Activated CD8-positive, alpha-beta memory T cell treated with anti-CD3 and anti-CD28 coated beads for 48 hours (primary cell): ENCODE measurements around the gene VRK3.
"Not testable (repeated sequence)": the region's sequence is repeated elsewhere in the genome, so short reads cannot be mapped to it uniquely, and the experiment has no call there.

Source experiments
- DNase-seq, 3 experiments: peaks; one replicate each; pipeline ENCODE4 v3.0.0-alpha.2; 2020; ENCODE audit warnings: low read depth in 2 of 3, low spot score in 2 of 3

Gene VRK3

DNA sequence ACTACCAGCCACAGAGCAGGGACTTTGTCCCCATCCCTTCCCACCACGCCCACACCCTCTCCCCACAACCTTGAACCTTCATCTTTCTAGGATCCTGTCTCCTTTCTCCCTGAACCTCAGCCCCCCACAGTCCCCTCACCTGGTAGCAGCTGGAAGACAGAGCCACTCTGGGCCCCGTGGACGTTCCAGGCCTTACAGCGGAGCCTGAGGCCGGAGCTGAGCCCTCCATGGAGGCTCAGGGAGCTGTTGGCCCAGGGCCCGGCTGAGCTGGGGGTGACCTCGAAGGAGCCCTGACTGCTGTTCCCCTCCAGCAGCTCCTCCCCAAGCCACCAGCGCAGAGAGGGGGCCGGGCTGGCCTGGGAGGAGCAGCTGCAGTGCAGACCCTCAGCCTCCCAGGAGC is 67.0 kb downstream of the VRK3 start:
- not testable (repeated sequence) for DNase-seq

DNA sequence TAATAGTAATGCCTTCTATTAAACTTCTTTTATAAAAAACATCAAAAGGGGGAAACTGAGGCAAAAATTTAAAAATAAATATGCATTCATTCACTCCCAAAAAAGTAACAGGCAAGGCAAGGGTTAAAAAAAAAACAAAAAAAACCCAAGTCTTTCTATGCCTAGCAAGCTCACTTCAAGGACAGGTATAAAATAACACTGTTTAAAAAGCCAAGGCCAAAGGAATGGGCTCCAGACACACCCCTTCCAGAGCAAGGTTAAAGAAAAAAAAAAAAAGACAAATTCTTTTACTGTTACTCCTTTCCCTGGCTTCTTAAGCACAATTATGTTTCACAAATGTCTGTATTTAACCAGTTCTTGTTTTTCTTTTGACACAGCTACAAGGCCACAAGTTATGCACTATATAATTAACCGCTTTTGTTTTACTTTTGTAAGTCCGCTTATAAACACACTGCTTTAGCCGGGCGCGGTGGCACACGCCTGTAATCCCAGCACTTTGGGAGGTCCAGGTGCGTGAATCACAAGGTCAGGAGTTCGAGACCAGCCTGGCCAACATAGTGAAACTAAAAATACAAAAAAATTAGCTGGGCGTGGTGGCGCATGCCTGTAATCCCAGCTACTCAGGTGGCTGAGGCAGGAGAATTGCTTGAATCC is 67.8 kb downstream of the VRK3 start:
- no peak for DNase-seq

DNA sequence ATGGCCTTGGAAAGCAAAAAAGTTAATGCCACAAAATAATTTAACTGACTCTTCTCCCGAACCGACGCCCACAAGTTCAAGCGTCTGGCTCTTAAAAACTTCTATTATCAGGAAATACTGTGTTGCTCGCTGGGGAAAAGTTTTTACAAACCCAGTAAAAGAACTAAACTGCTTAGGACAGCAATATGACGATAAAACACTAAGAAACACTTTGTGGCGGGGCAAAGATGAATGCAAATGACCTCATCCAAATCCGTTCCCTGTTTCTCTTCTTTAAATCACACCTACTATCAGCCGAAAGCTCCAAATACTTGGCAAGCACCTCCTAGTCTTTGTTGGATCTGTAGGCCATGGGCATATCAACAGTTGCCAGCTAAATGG is 69.1 kb downstream of the VRK3 start:
- no peak for DNase-seq

DNA sequence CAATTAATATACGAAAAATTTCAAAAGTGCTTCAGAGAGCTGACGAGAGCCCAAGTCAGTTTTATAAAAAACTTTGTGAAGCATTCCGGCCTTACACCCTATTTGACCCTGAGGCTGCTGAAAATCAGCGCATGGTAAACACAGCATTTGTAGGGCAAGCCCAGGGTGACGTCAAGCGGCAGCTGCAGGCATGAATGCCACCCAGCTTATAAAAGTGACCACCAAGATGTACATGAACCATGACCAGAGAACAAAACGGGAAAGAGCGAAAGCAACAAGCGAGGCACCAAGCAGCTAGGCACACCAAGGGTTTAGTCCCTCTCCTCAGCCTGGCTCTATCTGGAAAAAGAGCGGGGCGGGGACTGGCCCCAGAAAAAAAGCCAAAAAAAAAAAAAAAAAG is 70.2 kb downstream of the VRK3 start:
- no peak for DNase-seq

DNA sequence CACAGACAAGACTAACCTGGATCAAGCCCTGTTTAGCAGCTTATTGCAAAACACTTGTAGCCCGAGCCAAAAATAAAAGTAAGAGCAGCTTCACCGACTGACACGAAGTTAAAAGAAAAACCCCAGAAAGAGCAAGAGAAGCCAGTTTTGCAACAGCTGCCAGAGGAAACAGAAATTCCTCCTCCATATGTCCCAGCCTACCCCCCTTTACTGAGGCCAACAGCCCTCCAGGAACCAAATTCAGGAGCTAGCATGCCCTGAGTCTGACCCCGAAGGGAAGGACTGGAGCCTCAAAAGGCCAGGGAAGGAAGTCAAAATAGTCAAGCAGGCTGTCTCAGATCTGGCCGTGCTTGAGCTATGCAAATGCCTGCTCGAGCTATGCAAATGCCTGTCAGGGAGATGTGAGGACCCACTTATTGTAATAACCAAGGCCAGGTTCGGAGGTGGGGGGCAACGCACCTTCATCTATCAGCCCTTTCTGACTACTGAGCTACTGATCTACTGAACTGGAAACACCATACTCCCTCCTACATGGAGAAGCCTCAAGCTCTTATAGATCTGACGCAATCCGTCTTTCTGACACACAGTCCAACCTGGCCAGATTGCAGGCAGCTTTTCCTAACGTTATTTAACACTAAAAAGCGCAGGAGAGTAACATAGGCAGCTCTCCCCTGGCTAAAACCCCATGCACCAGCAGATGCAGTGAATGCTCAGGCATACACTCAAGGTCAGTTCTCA is 70.9 kb downstream of the VRK3 start:
- no peak for DNase-seq

DNA sequence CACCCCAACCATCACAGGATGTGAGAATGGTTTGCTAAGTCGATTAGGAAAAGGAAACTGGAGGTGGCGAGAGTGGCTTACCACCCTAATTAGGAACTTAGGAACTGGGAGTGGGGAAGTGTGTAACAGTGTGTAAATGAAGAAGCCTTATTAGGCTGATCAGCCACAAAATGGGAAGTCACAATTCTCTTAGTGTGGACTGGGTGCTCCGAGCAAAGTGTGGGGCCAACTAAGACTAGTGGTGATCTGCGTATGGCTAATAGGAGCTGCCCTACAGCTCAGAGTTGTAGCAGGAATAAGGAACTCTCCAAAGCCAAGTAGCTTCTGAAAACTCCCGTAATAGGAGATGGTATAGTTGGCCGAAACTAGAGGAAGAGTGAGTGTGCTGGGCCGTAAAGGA is 71.8 kb downstream of the VRK3 start:
- no peak for DNase-seq

DNA sequence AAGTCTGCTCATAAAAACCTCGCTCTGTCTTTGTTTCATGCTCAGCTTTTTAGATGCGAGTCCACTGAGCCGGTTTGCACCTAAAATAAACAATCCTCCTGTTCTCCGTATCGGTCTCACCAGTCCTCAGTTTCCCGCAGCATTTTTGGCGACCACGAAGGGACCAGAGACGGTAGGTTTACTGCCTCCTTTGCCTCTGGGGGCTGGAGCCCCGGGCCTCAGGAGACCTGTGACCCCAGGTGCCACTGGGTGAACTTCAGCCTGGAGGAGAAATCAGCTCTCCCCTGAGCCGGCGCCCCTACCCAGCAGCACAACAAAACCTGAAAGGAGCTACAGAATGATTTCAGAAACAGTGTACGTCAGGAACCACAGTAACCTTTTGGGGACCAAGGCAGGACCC is 72.3 kb downstream of the VRK3 start:
- no peak for DNase-seq

DNA sequence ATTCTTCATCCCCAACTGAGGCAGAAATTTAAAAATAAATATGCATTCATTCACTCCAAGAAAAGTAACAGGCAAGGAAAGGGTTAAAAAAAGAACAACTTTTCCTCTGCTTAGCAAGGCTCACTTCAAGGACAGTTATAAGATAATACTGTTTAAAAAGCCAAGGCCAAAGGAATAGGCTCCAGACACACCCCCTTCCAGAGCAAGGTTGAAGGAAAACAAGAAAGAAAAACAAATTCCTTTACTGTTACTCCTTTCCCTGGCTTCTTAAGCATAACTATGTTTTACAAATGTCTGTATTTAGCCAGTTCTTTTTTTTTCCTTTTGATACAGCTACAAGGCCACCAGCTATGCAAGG is 72.7 kb downstream of the VRK3 start:
- DNase-seq: no peak

DNA sequence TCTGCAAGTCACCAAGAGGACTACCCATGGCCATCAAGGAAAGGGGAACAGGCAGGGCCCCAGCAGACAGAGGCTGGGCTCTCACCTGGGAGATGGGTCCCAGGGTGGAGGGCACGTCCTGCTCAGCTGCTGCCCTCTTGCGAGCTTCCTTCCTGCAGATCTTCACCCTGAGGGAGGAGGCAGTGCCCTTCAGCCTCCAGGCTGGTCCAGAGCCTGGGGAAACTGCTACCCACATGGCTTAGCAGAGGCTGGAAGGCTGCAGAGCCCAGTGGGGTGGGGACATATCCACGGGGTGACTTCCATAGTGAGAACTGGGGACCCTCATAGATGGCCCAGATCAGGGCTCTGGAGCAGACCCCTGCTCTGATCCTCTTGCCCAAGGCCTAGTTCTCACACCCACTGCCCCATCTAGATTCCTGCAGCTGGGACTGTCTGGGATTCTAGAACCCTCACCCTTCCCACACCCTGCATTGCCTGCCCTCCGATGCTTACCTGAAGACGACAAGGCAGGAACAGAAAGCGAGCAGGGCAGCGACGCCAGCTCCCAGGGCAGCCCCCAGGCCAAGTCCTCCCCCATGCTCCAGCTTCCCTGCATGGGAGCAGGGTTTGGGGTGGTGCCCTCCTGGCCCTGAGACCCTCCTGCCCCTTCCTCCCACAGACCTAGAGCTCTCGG is 73.2 kb downstream of the VRK3 start:
- DNase-seq: no peak

DNA sequence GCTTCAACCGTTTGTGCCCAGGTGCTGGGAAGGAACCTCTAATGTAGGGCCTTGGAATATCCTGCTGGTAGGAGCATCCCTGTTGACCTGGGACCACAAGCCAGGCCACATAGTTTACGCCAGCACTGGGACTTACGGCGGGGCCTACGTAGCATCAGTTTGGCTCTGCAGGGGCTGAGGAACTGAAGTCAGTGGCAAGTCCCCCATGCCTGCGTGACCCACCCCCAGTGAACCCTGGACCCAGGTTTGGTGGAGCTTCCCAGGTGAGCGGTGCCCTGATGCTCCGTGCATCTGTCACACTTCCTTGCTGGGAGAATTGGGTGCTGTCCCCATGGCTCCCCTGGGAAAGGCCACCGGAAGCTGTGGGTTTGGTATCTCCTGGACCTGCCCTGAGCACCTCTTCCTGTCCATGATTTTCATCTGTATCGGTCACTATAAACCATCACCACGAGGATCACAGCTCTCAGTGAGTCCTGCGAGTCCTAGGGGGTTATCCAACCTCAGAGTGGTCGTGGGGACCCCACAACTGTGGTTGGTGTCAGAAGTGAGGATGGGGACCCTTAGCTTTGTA is 74.1 kb downstream of the VRK3 start:
- DNase-seq: no peak

DNA sequence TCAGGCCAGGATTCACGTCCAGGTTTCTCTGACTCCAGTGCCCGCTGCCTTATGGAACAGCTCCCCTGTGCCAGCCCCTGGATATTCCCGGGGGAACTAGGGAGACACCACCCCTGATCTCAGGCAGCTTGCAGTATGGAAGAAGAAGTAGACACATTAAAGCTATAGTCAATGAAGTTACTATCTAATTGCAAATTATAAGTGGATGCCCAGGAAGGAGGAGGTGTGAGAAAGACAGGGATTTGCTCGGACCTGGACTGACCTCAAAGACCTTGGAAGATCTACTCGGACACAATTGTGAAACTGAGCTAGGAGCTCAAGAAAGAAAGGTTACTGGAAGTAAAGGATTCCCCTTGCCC is 74.6 kb downstream of the VRK3 start:
- no peak for DNase-seq

DNA sequence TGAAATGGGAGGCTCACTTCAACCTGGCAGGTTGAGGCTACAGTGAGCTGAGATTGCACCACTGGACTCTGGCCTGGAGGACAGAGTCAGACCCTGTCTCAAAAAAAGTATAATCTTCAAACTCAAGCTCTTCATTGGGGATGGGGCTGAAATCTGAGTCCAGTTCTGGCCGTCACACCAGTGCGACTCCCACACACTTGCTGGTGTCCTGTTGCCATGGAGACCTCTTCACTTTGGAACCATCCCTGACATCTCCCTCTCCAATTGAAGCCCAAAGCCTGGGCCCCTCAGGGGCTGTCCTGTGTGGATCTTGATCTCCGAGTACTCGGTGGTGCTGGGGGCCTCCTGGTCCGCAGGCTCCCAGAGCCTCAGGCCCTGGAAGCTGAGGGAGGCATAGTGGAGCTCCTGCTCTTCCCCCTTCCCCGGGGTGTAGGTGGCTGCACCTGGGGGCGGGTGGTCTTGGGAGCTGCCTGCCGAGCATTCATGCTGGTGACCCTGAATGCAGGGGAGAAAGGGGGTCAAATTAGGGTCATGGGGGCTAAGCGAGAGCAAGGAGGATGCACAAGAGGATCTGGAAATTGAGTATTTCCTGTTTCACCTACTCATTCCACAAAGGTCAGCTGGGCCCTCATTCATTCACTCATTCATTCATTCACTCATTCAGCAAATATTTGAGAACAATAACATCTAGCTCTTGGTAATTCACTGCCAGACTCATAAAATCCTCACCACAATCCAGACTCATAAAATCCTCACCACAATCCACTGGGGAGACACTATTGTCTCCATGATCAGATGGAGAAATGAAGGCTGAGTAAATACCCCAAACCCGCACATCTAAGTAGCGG is 75.2 kb downstream of the VRK3 start:
- no peak for DNase-seq

DNA sequence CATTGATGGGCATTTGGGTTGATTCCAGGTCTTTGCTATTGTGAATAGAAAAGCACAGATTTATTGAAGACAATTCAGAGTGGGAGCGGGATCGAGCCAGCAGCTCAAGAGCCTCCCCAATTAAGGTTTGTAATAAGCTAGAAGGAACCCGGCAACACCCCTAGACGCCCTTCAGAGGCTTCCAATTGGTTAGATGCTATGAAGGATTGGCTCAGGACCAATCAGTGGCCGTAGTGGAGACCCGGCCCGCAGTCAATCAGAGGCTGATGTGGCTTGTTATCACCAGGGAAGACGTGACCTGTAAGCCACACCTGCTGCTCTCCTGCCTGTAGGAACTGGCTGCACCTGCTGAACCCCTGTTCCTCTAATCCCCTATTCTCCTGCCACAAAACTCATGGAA is 78.8 kb downstream of the VRK3 start:
- DNase-seq: no peak

DNA sequence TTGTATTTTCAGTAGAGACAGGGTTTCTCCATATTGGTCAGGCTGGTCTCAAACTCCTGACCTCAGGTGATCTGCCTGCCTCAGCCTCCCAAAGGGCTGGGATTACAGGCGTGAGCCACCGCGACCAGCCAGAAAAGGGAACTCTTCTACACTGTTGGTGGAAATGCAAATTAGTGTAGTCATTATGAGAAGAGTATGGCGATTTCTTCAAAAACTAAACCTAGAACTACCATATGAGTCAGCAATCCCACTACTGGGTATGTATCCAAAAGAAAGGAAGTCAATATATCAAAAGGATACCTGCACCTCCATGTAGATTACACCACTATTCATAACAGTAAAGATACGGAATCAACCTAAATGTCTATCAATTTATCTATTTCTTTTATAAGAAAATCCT is 80.6 kb downstream of the VRK3 start:
- not testable (repeated sequence) for DNase-seq

DNA sequence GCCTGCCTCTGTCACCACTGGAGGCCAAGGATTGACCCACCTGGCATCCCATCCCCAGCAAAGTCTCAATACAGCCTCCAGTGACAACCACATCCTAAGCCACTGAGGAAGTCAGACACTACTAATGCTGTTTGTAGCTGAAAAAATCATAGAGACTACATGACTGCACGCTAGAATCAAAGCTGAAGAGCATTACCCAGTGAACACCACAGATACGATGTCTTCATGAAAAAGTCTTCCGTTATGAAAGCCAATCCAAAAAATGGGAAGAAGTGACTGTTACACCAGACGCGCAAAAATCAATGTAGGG is 84.7 kb downstream of the VRK3 start:
- DNase-seq: no peak

DNA sequence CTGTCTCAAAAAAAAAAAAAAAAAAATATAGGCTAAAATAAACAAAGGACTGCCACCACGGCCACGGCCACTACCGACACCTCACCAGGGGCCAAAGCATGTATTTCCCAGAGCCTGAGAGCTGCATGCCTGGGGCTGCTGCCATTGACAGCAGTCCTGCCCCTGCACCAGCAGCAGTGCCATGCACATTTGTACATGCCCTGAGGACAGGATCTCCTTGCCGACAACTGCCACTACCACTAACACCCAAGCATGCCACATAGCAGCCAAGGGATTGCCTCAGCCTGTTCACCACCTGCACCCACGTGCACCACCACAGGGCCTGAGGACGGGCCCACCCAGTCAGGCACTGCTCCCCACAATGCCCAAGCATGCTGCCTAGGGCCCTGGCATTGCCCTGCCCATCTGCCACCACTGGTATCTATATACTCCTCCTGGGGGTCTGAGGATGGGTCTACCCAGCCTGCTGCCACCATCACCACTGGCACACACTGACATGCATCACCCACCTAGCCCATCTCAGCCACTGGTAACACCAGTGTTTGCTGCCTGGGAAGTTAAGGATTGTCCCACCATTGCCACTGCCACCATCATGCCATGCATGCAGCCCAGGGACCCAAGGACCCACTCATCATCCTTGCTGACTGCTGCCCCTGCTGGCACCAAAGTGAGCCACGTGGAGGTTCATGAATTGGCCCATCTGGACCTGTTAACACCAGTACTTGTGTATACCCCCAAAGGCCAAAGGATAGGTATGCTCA is 85.3 kb downstream of the VRK3 start:
- DNase-seq: no peak

DNA sequence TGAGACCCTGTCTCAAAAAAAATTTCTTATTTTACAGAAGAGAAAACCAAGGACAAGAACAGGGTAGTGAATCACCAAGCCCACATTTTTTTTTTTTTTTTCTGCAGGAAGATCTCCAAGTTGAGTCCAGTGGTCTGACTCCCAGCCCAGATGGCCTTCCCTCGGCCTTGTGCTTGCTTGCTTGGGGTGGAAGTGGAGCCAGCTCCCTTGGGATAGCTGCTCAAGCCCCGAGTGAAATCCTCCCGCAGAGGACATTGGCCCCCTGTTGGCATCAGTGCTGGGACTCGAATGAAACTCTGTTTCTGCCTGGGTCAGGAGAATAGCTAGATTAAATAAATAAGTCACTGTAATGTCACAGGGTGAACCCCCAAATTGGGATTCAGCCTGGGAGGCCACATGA is 86.5 kb downstream of the VRK3 start:
- DNase-seq: no peak

DNA sequence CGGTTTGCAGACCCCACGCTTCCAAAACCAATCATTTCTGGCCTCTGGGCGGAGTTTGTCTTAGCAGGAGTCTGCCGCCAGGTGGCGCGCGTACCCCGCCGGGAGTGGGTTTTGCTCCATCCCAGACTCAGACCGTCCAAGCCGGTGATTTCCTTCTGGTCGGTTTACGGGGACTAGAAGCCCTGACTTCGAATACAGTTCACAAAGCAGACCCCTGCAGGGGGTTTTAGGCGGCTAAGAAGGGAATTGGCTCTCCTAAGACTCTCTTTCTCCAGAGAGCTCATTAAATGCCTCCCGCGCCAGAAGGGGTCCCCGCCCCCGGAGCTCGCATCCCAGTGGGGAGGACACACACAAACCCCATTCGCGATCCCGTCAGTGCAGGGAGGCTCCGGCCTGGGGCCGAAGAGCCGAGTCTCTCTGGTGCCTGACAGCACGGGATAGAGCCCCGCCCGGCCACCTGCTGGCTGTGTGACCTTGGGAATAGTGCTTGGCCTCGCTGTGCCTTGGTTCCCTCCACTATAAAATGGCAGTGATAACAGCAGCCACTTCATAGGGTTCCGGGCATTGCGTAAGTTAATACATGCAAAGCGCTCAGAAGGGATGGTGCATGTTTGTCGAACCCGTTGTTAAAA is 87.3 kb downstream of the VRK3 start:
- DNase-seq: peak; percentile 55 to 86 (median 82)

DNA sequence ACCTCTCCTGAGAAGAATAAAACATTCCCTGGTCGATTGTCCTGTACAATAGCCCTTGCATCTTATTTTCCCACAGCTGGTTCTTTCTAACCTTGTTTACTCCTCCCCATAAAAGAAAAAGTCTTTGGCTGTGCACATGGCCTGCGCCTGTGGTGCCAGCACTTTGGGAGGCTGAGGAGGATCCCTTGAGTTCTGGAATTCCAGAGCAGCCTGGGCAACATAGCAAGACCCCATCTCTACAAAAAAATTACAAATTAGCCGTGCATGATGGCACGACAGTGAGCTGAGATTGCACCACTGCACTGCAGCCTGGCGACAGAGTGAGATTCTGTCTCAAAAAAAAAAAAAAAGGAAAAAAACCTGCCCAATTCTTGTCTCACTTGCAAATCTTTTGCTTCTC is 88.6 kb downstream of the VRK3 start:
- DNase-seq: no peak

DNA sequence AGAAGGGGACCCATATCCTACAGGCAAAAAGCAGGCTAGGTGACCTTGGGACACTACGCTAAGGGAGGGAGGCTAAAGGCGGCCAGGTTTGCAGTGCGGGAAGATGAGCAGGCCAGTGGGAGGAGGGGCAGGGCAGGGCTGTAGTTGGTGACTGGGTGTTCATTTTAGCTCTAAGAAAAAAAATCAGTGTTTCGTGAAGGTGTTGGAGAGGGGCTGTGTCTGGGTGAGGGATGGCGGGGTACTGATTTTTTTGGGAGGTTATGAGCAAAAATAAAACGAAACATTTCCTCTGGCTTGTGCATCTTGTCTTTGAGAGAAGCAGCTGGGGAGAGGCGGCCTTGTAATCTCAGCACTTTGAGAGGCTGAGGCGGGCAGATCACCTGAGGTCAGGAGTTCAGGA is 91.5 kb downstream of the VRK3 start:
- DNase-seq: no peak
